ENCODE measurements around the gene OR52N5. TPM values are rescaled to one million over a fixed set of nuclear protein-coding genes. Genes with fewer than 3 reads are reported as not detected.

Gene OR52N5
- polyA plus RNA-seq (2013) = not detected in 2 replicates

GRCh38 chr11:5783255-5783654 lies at the start of gene OR52N5:
OR52N5 (minus strand) TSS chr11:5783355; CDS start chr11:5778634, 4,721 bp downstream.
- no peak within 1 kb of the TSS for H3K9ac ChIP-seq (ENCODE audit: low read length)
- 100% methylated on average over 1 of the region's 4 CpGs for WGBS (ENCODE audit: extremely low coverage, insufficient coverage, insufficient read length)

GRCh38 chr11:5831196-5831829 lies 48.2 kb upstream of the OR52N5 start:
- Histone ChIP-seq H2BK5ac (ENCODE audit: low read depth, low read length, poor library complexity) (peak overlapping the region; percentile 76), H2BK12ac (ENCODE audit: low read length) (peak overlapping the region; percentile 15), H3K79me2 (ENCODE audit: control insufficient read depth, insufficient read depth, low read length, poor library complexity) (no peaks in the 10 kb centered on the region), H3K18ac (ENCODE audit: low read length) (peak overlapping the region; percentile 17), H3K9ac (ENCODE audit: low read length) (no peak overlapping the region), H4K91ac (ENCODE audit: low read depth, low read length) (peak overlapping the region; percentile 78), H4K12ac (ENCODE audit: low read depth, low read length) (peak overlapping the region; percentile 22), H3K23ac (ENCODE audit: low read length) (no peak overlapping the region), H4K8ac (ENCODE audit: low read depth, low read length) (peak overlapping the region; percentile 41), H3K14ac (ENCODE audit: low read length) (peak overlapping the region; percentile 11), H3K4me2 (ENCODE audit: low read length) (peak overlapping the region; percentile 18), H3K9me3 (ENCODE audit: insufficient read depth, low read depth, low read length) (no peaks in the 10 kb centered on the region), H3K79me1 (ENCODE audit: low read length) (peaks cover 5% of the 10 kb centered on the region), H3K27me3 (ENCODE audit: insufficient read depth, low read length) (no peaks in the 10 kb centered on the region), H2AK5ac (ENCODE audit: low read length) (no peak overlapping the region), H3K36me3 (ENCODE audit: control insufficient read depth in 1 of 2, insufficient read depth in 2 of 2, low read length in 2 of 2) (no peaks in the 10 kb centered on the region), H3K4me1 (ENCODE audit: control insufficient read depth in 1 of 2, insufficient read depth in 2 of 2, low read length in 2 of 2) (peaks cover 6 to 10% of the 10 kb centered on the region in 2 experiments), H2BK120ac (ENCODE audit: insufficient read depth, low read length, poor library complexity) (peak overlapping the region; percentile 25), H2AFZ (ENCODE audit: insufficient read depth, low read length, poor library complexity) (no peak overlapping the region), H3K27ac (ENCODE audit: low read depth, low read length) (peak overlapping the region; percentile 77), H3K4ac (ENCODE audit: low read depth, low read length) (no peak overlapping the region), H3K4me3 (ENCODE audit: low read depth, low read length) (no peak overlapping the region)
- DNase-seq = peak in 1 of 2 donors; percentile 31
- no CpG with 5 or more reads among the region's 6 CpGs for WGBS (ENCODE audit: extremely low coverage, insufficient coverage, insufficient read length)

More at GRCh38 chr11:5783255-5783654, at the start of gene OR52N5:
- no peak within 1 kb of the TSS for H2BK120ac ChIP-seq (ENCODE audit: insufficient read depth, low read length, poor library complexity)
- no peak within 1 kb of the TSS for H2BK12ac ChIP-seq (ENCODE audit: low read length)
- no peaks in the 10 kb centered on the region for H3K36me3 ChIP-seq (ENCODE audit: control insufficient read depth in 1 of 2, insufficient read depth in 2 of 2, low read length in 2 of 2)
- H3K27me3 ChIP-seq (ENCODE audit: insufficient read depth, low read length) = no peaks in the 10 kb centered on the region
- H4K91ac ChIP-seq (ENCODE audit: low read depth, low read length) = no peak within 1 kb of the TSS
- no peak within 1 kb of the TSS for H3K27ac ChIP-seq (ENCODE audit: low read depth, low read length)
- H2AFZ ChIP-seq (ENCODE audit: insufficient read depth, low read length, poor library complexity) = no peak within 1 kb of the TSS
- no peak within 1 kb of the TSS for H3K23ac ChIP-seq (ENCODE audit: low read length)
- peaks cover 2% of the 10 kb centered on the region for H3K9me3 ChIP-seq (ENCODE audit: insufficient read depth, low read depth, low read length)
- no peak within 1 kb of the TSS for H3K4me3 ChIP-seq (ENCODE audit: low read depth, low read length)
- no peak within 1 kb of the TSS for H3K4me2 ChIP-seq (ENCODE audit: low read length)
- H3K18ac ChIP-seq (ENCODE audit: low read length) = no peak within 1 kb of the TSS
- no peak within 1 kb of the TSS for H4K8ac ChIP-seq (ENCODE audit: low read depth, low read length)
- no peak within 1 kb of the TSS for H3K14ac ChIP-seq (ENCODE audit: low read length)
- H3K79me1 ChIP-seq (ENCODE audit: low read length) = no peaks in the 10 kb centered on the region
- no peaks in the 10 kb centered on the region for H3K4me1 ChIP-seq (ENCODE audit: control insufficient read depth in 1 of 2, insufficient read depth in 2 of 2, low read length in 2 of 2)
- no peak for DNase-seq
- no peak within 1 kb of the TSS for H4K12ac ChIP-seq (ENCODE audit: low read depth, low read length)
- no peaks in the 10 kb centered on the region for H3K79me2 ChIP-seq (ENCODE audit: control insufficient read depth, insufficient read depth, low read length, poor library complexity)
- H2AK5ac ChIP-seq (ENCODE audit: low read length) = no peak within 1 kb of the TSS
- no peak within 1 kb of the TSS for H2BK5ac ChIP-seq (ENCODE audit: low read depth, low read length, poor library complexity)
- H3K4ac ChIP-seq (ENCODE audit: low read depth, low read length) = no peak within 1 kb of the TSS

- Histone ChIP-seq H3K36me3 (ENCODE audit: control insufficient read depth in 1 of 2, insufficient read depth in 2 of 2, low read length in 2 of 2) (no peaks in the 10 kb centered on the region), H3K79me1 (ENCODE audit: low read length) (no peaks in the 10 kb centered on the region), H3K23ac (ENCODE audit: low read length) (no peak overlapping the region), H3K4me3 (ENCODE audit: low read depth, low read length) (no peak overlapping the region), H4K12ac (ENCODE audit: low read depth, low read length) (no peak overlapping the region), H3K18ac (ENCODE audit: low read length) (no peak overlapping the region), H3K9ac (ENCODE audit: low read length) (no peak overlapping the region), H3K9me3 (ENCODE audit: insufficient read depth, low read depth, low read length) (peaks cover 2% of the 10 kb centered on the region), H2BK120ac (ENCODE audit: insufficient read depth, low read length, poor library complexity) (no peak overlapping the region), H2BK5ac (ENCODE audit: low read depth, low read length, poor library complexity) (no peak overlapping the region), H4K91ac (ENCODE audit: low read depth, low read length) (no peak overlapping the region), H3K79me2 (ENCODE audit: control insufficient read depth, insufficient read depth, low read length, poor library complexity) (no peaks in the 10 kb centered on the region), H3K27me3 (ENCODE audit: insufficient read depth, low read length) (no peaks in the 10 kb centered on the region), H2BK12ac (ENCODE audit: low read length) (no peak overlapping the region), H3K4me2 (ENCODE audit: low read length) (no peak overlapping the region), H3K14ac (ENCODE audit: low read length) (no peak overlapping the region), H2AK5ac (ENCODE audit: low read length) (no peak overlapping the region), H2AFZ (ENCODE audit: insufficient read depth, low read length, poor library complexity) (no peak overlapping the region), H3K4ac (ENCODE audit: low read depth, low read length) (no peak overlapping the region), H3K4me1 (ENCODE audit: control insufficient read depth in 1 of 2, insufficient read depth in 2 of 2, low read length in 2 of 2) (no peaks in the 10 kb centered on the region), H3K27ac (ENCODE audit: low read depth, low read length) (no peak overlapping the region), H4K8ac (ENCODE audit: low read depth, low read length) (no peak overlapping the region)
- peak; percentile 52 to 81 for DNase-seq
- no CpG with 5 or more reads among the region's 1 CpG for WGBS (ENCODE audit: extremely low coverage, insufficient coverage, insufficient read length)
Observed at GRCh38 chr11:5818245-5818886, 35.2 kb upstream of the OR52N5 start.

- no peaks in the 10 kb centered on the region for H3K27me3 ChIP-seq (ENCODE audit: insufficient read depth, low read length)
- H3K27ac ChIP-seq (ENCODE audit: low read depth, low read length) = no peak overlapping the region
- no peak overlapping the region for H2AFZ ChIP-seq (ENCODE audit: insufficient read depth, low read length, poor library complexity)
- H3K9me3 ChIP-seq (ENCODE audit: insufficient read depth, low read depth, low read length) = peaks cover under 1% of the 10 kb centered on the region
- no peak overlapping the region for H2BK12ac ChIP-seq (ENCODE audit: low read length)
- no peak overlapping the region for H4K8ac ChIP-seq (ENCODE audit: low read depth, low read length)
- no peaks in the 10 kb centered on the region for H3K36me3 ChIP-seq (ENCODE audit: control insufficient read depth in 1 of 2, insufficient read depth in 2 of 2, low read length in 2 of 2)
- H3K9ac ChIP-seq (ENCODE audit: low read length) = no peak overlapping the region
- no peak overlapping the region for H3K14ac ChIP-seq (ENCODE audit: low read length)
- no peaks in the 10 kb centered on the region for H3K79me2 ChIP-seq (ENCODE audit: control insufficient read depth, insufficient read depth, low read length, poor library complexity)
- no peak overlapping the region for H3K4me2 ChIP-seq (ENCODE audit: low read length)
- DNase-seq = peak in 1 of 2 donors; percentile 12
- H4K12ac ChIP-seq (ENCODE audit: low read depth, low read length) = no peak overlapping the region
- H3K4me1 ChIP-seq (ENCODE audit: control insufficient read depth in 1 of 2, insufficient read depth in 2 of 2, low read length in 2 of 2) = no peaks in the 10 kb centered on the region
- H3K4ac ChIP-seq (ENCODE audit: low read depth, low read length) = no peak overlapping the region
- H3K4me3 ChIP-seq (ENCODE audit: low read depth, low read length) = no peak overlapping the region
- no peak overlapping the region for H2AK5ac ChIP-seq (ENCODE audit: low read length)
- H3K18ac ChIP-seq (ENCODE audit: low read length) = no peak overlapping the region
- no peak overlapping the region for H2BK120ac ChIP-seq (ENCODE audit: insufficient read depth, low read length, poor library complexity)
- no CpG with 5 or more reads among the region's 4 CpGs for WGBS (ENCODE audit: extremely low coverage, insufficient coverage, insufficient read length)
- H3K23ac ChIP-seq (ENCODE audit: low read length) = no peak overlapping the region
- H2BK5ac ChIP-seq (ENCODE audit: low read depth, low read length, poor library complexity) = no peak overlapping the region
- no peaks in the 10 kb centered on the region for H3K79me1 ChIP-seq (ENCODE audit: low read length)
- no peak overlapping the region for H4K91ac ChIP-seq (ENCODE audit: low read depth, low read length)
Observed at GRCh38 chr11:5815534-5815933, 32.4 kb upstream of the OR52N5 start.
